A172 (cell line): ENCODE data around the gene STMND1. TPM values are rescaled to one million over a fixed set of nuclear protein-coding genes. Genes with fewer than 3 reads are reported as not detected.
"Not testable (repeated sequence)": the region's sequence is repeated elsewhere in the genome, so short reads cannot be mapped to it uniquely, and the experiment has no call there.

Experiments used
- DNase-seq: peaks from one replicate; pipeline ENCODE4 v3.0.0-alpha.2; 2015; ENCODE audit warnings: low spot score
- total RNA-seq: library from RNA; depleted of rRNA; stranded (reverse); fragments of >200 nt; shearing (Covaris generic); gene quantifications from 2 replicates; pipeline ENCODE4 v1.2.3, GENCODE V29; 2014; rRNA removed

Gene STMND1
- total RNA-seq = 0.22 TPM in 1 of 2 replicates, not detected in the other

GRCh38 chr6:17101422-17102257 is at the start of gene STMND1:
TSS of gene STMND1 (plus strand) at chr6:17102050. CDS start at chr6:17102258, 208 bp downstream.
- peak; percentile 17 for DNase-seq

GRCh38 chr6:17054647-17055046 is 47.2 kb upstream of the STMND1 start:
- DNase-seq = no peak

- DNase-seq = peak; percentile 13
Measured at GRCh38 chr6:17057322-17057721, 44.5 kb upstream of the STMND1 start.

GRCh38 chr6:17058550-17058949 is 43.3 kb upstream of the STMND1 start:
- no peak for DNase-seq

GRCh38 chr6:17059022-17059421 is 42.8 kb upstream of the STMND1 start:
- no peak for DNase-seq

GRCh38 chr6:17059850-17060249 is 42.0 kb upstream of the STMND1 start:
- no peak for DNase-seq

GRCh38 chr6:17061097-17061496 is 40.8 kb upstream of the STMND1 start:
- no peak for DNase-seq

GRCh38 chr6:17062871-17063440 is 38.9 kb upstream of the STMND1 start:
- DNase-seq = no peak

GRCh38 chr6:17064975-17065374 is 36.9 kb upstream of the STMND1 start:
- no peak for DNase-seq

GRCh38 chr6:17066610-17067009 is 35.2 kb upstream of the STMND1 start:
- no peak for DNase-seq

GRCh38 chr6:17068972-17069371 is 32.9 kb upstream of the STMND1 start:
- not testable (repeated sequence) for DNase-seq

GRCh38 chr6:17070400-17070799 is 31.4 kb upstream of the STMND1 start:
- DNase-seq = not testable (repeated sequence)

- not testable (repeated sequence) for DNase-seq
Measured at GRCh38 chr6:17073596-17073995, 28.3 kb upstream of the STMND1 start.

- no peak for DNase-seq
Measured at GRCh38 chr6:17081273-17081672, 20.6 kb upstream of the STMND1 start.

- no peak for DNase-seq
Measured at GRCh38 chr6:17081860-17082508, 19.9 kb upstream of the STMND1 start.

GRCh38 chr6:17083397-17083796 is 18.5 kb upstream of the STMND1 start:
- no peak for DNase-seq

GRCh38 chr6:17086469-17086868 is 15.4 kb upstream of the STMND1 start:
- DNase-seq = peak; percentile 84

- no peak for DNase-seq
Measured at GRCh38 chr6:17088091-17088611, 13.7 kb upstream of the STMND1 start.

GRCh38 chr6:17091122-17091521 is 10.7 kb upstream of the STMND1 start:
- no peak for DNase-seq

GRCh38 chr6:17093686-17094085 is 8.2 kb upstream of the STMND1 start:
- DNase-seq = peak; percentile 12

- no peak for DNase-seq
Measured at GRCh38 chr6:17096096-17096495, 5.8 kb upstream of the STMND1 start.

GRCh38 chr6:17096652-17097051 is 5.2 kb upstream of the STMND1 start:
- DNase-seq = no peak
